Stimulated activated CD8-positive, alpha-beta memory T cell treated with anti-CD3 and anti-CD28 coated beads, Interleukin-12 subunit alpha, Interleukin-12 subunit beta, amount 100 ng/mL, for 4 hours (primary cell): ENCODE results near the gene TRAF3IP3.

Experiments
- DNase-seq: peaks from one replicate; pipeline ENCODE4 v3.0.0-alpha.2; 2020; ENCODE audit warnings: low read depth

Gene TRAF3IP3

DNA sequence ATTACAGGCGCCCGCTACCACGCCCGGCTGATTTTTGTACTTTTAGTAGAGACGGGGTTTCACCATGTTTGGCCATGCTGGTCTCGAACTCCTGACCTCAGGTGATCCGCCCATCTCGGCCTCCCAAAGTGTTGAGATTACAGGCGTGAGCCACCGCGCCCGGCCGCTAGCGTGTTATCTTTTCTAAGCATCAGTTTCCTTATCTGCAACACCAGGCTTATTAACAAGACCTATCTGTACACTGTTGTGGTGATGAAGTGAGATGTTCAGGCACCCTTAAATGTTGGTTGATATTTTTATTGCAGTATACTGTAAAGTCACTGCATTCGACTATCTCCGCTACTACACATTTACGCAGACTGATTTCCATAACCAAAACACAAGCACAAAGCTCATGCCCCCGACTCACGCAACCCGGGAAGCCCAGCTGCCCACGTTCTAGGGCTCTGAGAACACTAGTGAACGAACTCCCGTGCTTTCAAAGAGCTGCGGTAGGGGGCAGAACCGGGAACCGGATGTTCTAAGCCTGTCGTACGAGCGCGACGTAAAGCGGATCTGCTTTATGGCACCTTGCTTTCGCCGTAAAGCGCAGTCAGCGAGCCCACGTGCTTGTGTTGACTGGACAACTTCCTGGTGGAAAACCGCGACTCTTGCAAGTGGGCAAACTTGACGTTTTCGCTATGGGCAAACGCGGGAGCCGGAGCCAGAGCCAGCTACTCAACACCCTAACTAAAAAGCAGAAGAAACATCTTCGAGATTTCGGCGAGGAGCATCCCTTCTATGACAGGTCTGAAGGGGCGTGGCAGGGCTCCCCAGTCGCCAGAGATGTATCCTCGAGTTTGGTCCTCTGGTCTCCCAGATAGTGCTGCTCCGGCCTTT lies 71.8 kb downstream of the TRAF3IP3 start, which contains the start of gene UTP25:
TSS of gene UTP25 (plus strand) at position 589 of the 879 bp plus-strand sequence. CDS start at position 681, 92 bp downstream.
- peak; percentile 88 for DNase-seq

DNA sequence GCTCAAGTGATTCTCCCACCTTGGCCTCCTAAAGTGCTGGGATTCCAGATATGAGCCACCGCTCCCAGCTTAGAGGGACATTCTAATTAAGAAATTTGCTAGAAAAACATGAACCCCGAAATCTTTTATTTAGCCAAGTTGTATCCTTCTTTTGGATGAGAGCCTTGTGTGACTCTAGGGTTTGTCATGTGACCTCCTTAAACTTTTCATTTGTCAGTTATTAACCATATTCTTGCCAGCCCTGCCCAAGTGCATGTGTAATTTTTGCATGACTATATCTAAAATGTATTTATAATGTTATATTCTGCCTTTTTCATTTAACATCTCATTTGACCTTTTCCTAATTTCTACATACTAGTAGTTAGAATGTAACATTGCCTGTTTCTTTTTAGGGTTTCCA lies 73.9 kb downstream of the TRAF3IP3 start:
- DNase-seq = no peak

DNA sequence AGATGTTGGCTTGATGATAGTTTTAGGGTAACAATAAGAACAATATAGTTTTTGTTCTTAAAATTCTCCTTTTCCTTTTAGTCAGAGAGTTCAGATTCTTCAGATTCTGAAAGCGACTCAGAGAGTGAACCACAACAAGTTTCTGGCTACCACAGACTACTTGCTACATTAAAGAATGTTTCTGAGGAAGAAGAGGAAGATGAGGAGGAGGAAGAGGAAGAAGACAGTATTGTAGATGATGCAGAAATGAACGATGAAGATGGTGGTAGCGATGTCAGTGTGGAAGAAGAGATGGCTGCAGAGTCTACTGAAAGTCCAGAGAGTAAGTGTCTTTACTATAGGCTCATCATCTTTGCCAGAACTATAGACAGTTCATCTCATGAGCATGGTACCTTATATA lies 74.9 kb downstream of the TRAF3IP3 start:
- DNase-seq = no peak

DNA sequence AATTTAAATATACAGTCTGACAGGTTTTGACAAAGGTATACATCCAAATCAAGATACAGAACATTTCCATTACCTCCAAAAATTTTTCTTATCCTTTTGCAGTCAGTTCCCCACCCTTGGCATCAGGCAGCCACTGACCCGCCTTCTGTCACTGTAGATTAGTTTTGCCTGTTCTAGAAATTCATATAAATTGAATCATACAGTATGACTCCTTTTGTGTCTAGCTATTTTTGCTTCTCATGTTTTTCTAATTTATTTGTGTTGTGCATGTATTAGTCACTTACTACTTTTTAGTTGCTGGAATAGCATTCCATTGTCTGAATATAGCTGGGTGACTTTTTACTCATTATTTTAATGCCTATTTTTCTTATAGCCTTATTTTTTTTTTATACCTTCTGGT lies 75.8 kb downstream of the TRAF3IP3 start:
- no peak for DNase-seq
